Fibroblast of skin of scalp (primary cell): ENCODE results near the gene ETHE1.

Source experiments
- DNase-seq: peaks from one replicate; pipeline ENCODE4 v3.0.0-alpha.2; 2013

ETHE1 gene

GRCh38 chr19:43488179-43488578 is 38.8 kb downstream of the ETHE1 start:
- no peak for DNase-seq

GRCh38 chr19:43486412-43486811 is 40.6 kb downstream of the ETHE1 start:
- no peak for DNase-seq

GRCh38 chr19:43485951-43486350 is 41.0 kb downstream of the ETHE1 start:
- no peak for DNase-seq

GRCh38 chr19:43483281-43483680 is 43.7 kb downstream of the ETHE1 start:
- no peak for DNase-seq

GRCh38 chr19:43482193-43482592 is 44.8 kb downstream of the ETHE1 start:
- no peak for DNase-seq

GRCh38 chr19:43481701-43482100 is 45.3 kb downstream of the ETHE1 start:
- no peak for DNase-seq

- DNase-seq: no peak
Observed at GRCh38 chr19:43480574-43480973, 46.4 kb downstream of the ETHE1 start.

GRCh38 chr19:43479961-43480561 is 46.9 kb downstream of the ETHE1 start:
- no peak for DNase-seq

GRCh38 chr19:43479226-43479625 is 47.8 kb downstream of the ETHE1 start:
- DNase-seq: no peak

GRCh38 chr19:43478323-43478722 is 48.7 kb downstream of the ETHE1 start:
- DNase-seq: no peak

- DNase-seq: peak; percentile 86
Observed at GRCh38 chr19:43476606-43477005, 50.4 kb downstream of the ETHE1 start.

- peak; percentile 84 for DNase-seq
Observed at GRCh38 chr19:43474986-43475705, 51.9 kb downstream of the ETHE1 start.

- DNase-seq: no peak
Observed at GRCh38 chr19:43474487-43474886, 52.5 kb downstream of the ETHE1 start.

GRCh38 chr19:43471091-43471490 is 55.9 kb downstream of the ETHE1 start:
- no peak for DNase-seq

- no peak for DNase-seq
Observed at GRCh38 chr19:43470288-43470687, 56.7 kb downstream of the ETHE1 start.

GRCh38 chr19:43469160-43469480 is 57.9 kb downstream of the ETHE1 start:
- DNase-seq: no peak

- DNase-seq: no peak
Observed at GRCh38 chr19:43468354-43469159, 58.4 kb downstream of the ETHE1 start.

- no peak for DNase-seq
Observed at GRCh38 chr19:43467730-43468129, 59.3 kb downstream of the ETHE1 start.

- no peak for DNase-seq
Observed at GRCh38 chr19:43467276-43467675, 59.7 kb downstream of the ETHE1 start.

GRCh38 chr19:43466793-43467192 is 60.2 kb downstream of the ETHE1 start:
- no peak for DNase-seq

GRCh38 chr19:43465468-43466120 is 61.4 kb downstream of the ETHE1 start, which contains the start of gene LYPD3:
Gene LYPD3 (minus strand): TSS chr19:43465608. CDS start chr19:43465571, 37 bp downstream.
- no peak for DNase-seq

GRCh38 chr19:43464134-43464775 is 62.7 kb downstream of the ETHE1 start:
- DNase-seq: no peak
